ENCODE data around the gene CARF.

Gene CARF

GRCh38 chr2:202918860-202919259 lies 6.8 kb downstream of the CARF start:
- H3K4me3 ChIP-seq (ENCODE audit: severe bottlenecking) = no peak overlapping the region
- no peak for TF ChIP-seq CTCF (IDR thresholded peaks at IDR 0.05; ENCODE audit: poor library complexity, severe bottlenecking)
- no peaks in the 10 kb centered on the region for H3K27me3 ChIP-seq (ENCODE audit: insufficient read depth, poor library complexity, severe bottlenecking)
- DNase-seq (ENCODE audit: low spot score) = no peak
- H3K36me3 ChIP-seq (ENCODE audit: low read depth) = peaks cover 9% of the 10 kb centered on the region; the same call in 1 of the 2 replicates
- no peak overlapping the region for H3K27ac ChIP-seq (ENCODE audit: poor library complexity, severe bottlenecking)
- no peak for ATAC-seq (ENCODE audit: low read depth)
- H3K9me3 ChIP-seq (ENCODE audit: severe bottlenecking) = no peaks in the 10 kb centered on the region
- H3K4me1 ChIP-seq (ENCODE audit: insufficient read depth, poor library complexity, severe bottlenecking) = no peaks in the 10 kb centered on the region

GRCh38 chr2:202932425-202933138 lies 20.5 kb downstream of the CARF start:
- TF ChIP-seq CTCF (IDR thresholded peaks at IDR 0.05; ENCODE audit: poor library complexity, severe bottlenecking) = no peak
- ATAC-seq (ENCODE audit: low read depth) = peak; percentile 96
- no peak for DNase-seq (ENCODE audit: low spot score)
- H3K36me3 ChIP-seq (ENCODE audit: low read depth) = peaks cover 8% of the 10 kb centered on the region
- H3K4me1 ChIP-seq (ENCODE audit: insufficient read depth, poor library complexity, severe bottlenecking) = peaks cover 14% of the 10 kb centered on the region
- no peaks in the 10 kb centered on the region for H3K9me3 ChIP-seq (ENCODE audit: severe bottlenecking)
- no peak overlapping the region for H3K4me3 ChIP-seq (ENCODE audit: severe bottlenecking)
- H3K27me3 ChIP-seq (ENCODE audit: insufficient read depth, poor library complexity, severe bottlenecking) = no peaks in the 10 kb centered on the region
- H3K27ac ChIP-seq (ENCODE audit: poor library complexity, severe bottlenecking) = peak overlapping the region; percentile 26

- no peak for TF ChIP-seq CTCF (IDR thresholded peaks at IDR 0.05; ENCODE audit: poor library complexity, severe bottlenecking)
- no peak for DNase-seq (ENCODE audit: low spot score)
- ATAC-seq (ENCODE audit: low read depth) = peak; percentile 61; the same call in 2 of the 3 replicates
- H3K27me3 ChIP-seq (ENCODE audit: insufficient read depth, poor library complexity, severe bottlenecking) = no peaks in the 10 kb centered on the region
- peaks cover 14% of the 10 kb centered on the region for H3K4me1 ChIP-seq (ENCODE audit: insufficient read depth, poor library complexity, severe bottlenecking)
- peak overlapping the region; percentile 26 for H3K27ac ChIP-seq (ENCODE audit: poor library complexity, severe bottlenecking)
- no peaks in the 10 kb centered on the region for H3K9me3 ChIP-seq (ENCODE audit: severe bottlenecking)
- no peak overlapping the region for H3K4me3 ChIP-seq (ENCODE audit: severe bottlenecking)
- H3K36me3 ChIP-seq (ENCODE audit: low read depth) = peaks cover 8% of the 10 kb centered on the region
Observed at GRCh38 chr2:202933139-202933510, 21.1 kb downstream of the CARF start.

GRCh38 chr2:202933958-202934357 lies 21.9 kb downstream of the CARF start:
- H3K9me3 ChIP-seq (ENCODE audit: severe bottlenecking) = no peaks in the 10 kb centered on the region
- H3K4me3 ChIP-seq (ENCODE audit: severe bottlenecking) = no peak overlapping the region
- peaks cover 14% of the 10 kb centered on the region for H3K4me1 ChIP-seq (ENCODE audit: insufficient read depth, poor library complexity, severe bottlenecking)
- no peak for TF ChIP-seq CTCF (IDR thresholded peaks at IDR 0.05; ENCODE audit: poor library complexity, severe bottlenecking)
- H3K36me3 ChIP-seq (ENCODE audit: low read depth) = peaks cover 7% of the 10 kb centered on the region
- H3K27me3 ChIP-seq (ENCODE audit: insufficient read depth, poor library complexity, severe bottlenecking) = no peaks in the 10 kb centered on the region
- ATAC-seq (ENCODE audit: low read depth) = no peak
- peak overlapping the region; percentile 26 for H3K27ac ChIP-seq (ENCODE audit: poor library complexity, severe bottlenecking)
- DNase-seq (ENCODE audit: low spot score) = no peak

- TF ChIP-seq CTCF (IDR thresholded peaks at IDR 0.05; ENCODE audit: poor library complexity, severe bottlenecking) = no peak
- ATAC-seq (ENCODE audit: low read depth) = no peak
- no peak overlapping the region for H3K27ac ChIP-seq (ENCODE audit: poor library complexity, severe bottlenecking)
- H3K9me3 ChIP-seq (ENCODE audit: severe bottlenecking) = no peaks in the 10 kb centered on the region
- no peak overlapping the region for H3K4me3 ChIP-seq (ENCODE audit: severe bottlenecking)
- peaks cover 7% of the 10 kb centered on the region for H3K36me3 ChIP-seq (ENCODE audit: low read depth)
- H3K4me1 ChIP-seq (ENCODE audit: insufficient read depth, poor library complexity, severe bottlenecking) = peaks cover 14% of the 10 kb centered on the region
- DNase-seq (ENCODE audit: low spot score) = no peak
- H3K27me3 ChIP-seq (ENCODE audit: insufficient read depth, poor library complexity, severe bottlenecking) = no peaks in the 10 kb centered on the region
Observed at GRCh38 chr2:202934456-202934855, 22.4 kb downstream of the CARF start.

Measured in RWPE2 (cell line).